OCI-LY1 (cell line): Measurements from ENCODE around the gene TASP1.

ENCODE experiments used
- H2AFZ ChIP-seq: fragments of 200-600 bp; sonication (generic), shearing (Covaris generic); 2 replicates; pipeline ENCODE4 v1.6.0; 2014; ENCODE audit warnings: antibody characterized with exemption, mild to moderate bottlenecking, low read length
- H3F3A ChIP-seq: fragments of 200-600 bp; sonication (generic), shearing (Covaris generic); 2 replicates; pipeline ENCODE4 v1.6.0; 2014; ENCODE audit warnings: mild to moderate bottlenecking, antibody characterized with exemption, low read length, moderate library complexity; ENCODE audit not compliant: insufficient read depth
- H3K27ac ChIP-seq: fragments of 200-600 bp; sonication (generic); 2 replicates; pipeline ENCODE4 v1.5.1; 2014; ENCODE audit warnings: low read length, mixed run types, mild to moderate bottlenecking, low read depth; ENCODE audit not compliant: poor library complexity, severe bottlenecking
- H3K27me3 ChIP-seq: fragments of 200-600 bp; sonication (generic); 2 replicates; pipeline ENCODE4 v1.6.0; 2014; ENCODE audit warnings: antibody characterized with exemption, mild to moderate bottlenecking, low read length, moderate library complexity; ENCODE audit not compliant: insufficient read depth
- H3K36me3 ChIP-seq: fragments of 200-600 bp; sonication (generic); 2 replicates; pipeline ENCODE4 v1.6.1; 2014; ENCODE audit warnings: mild to moderate bottlenecking, antibody characterized with exemption, low read length, moderate library complexity, mixed read lengths; ENCODE audit not compliant: insufficient read depth
- H3K4me1 ChIP-seq: fragments of 200-600 bp; sonication (generic); 2 replicates; pipeline ENCODE4 v1.5.1; 2014; ENCODE audit warnings: mild to moderate bottlenecking, low read length, moderate library complexity; ENCODE audit not compliant: insufficient read depth, severe bottlenecking
- H3K4me2 ChIP-seq: fragments of 200-600 bp; sonication (generic), shearing (Covaris generic); 2 replicates; pipeline ENCODE4 v1.6.1; 2014; ENCODE audit warnings: low read length
- H3K4me3 ChIP-seq: fragments of 200-600 bp; sonication (generic); 2 replicates; pipeline ENCODE4 v1.5.1; 2014; ENCODE audit warnings: low read length, low read depth, mild to moderate bottlenecking, mixed read lengths; ENCODE audit not compliant: poor library complexity, severe bottlenecking
- H3K79me2 ChIP-seq: fragments of 200-600 bp; shearing (Covaris generic); 2 replicates; pipeline ENCODE4 v1.6.1; 2016; ENCODE audit warnings: mixed run types, low read length, mixed read lengths; ENCODE audit not compliant: insufficient read depth
- H3K9ac ChIP-seq: fragments of 200-600 bp; sonication (generic), shearing (Covaris generic); 2 replicates; pipeline ENCODE4 v1.6.1; 2014; ENCODE audit warnings: mild to moderate bottlenecking, low read length, mixed read lengths
- H3K9me2 ChIP-seq: fragments of 200-600 bp; sonication (generic), shearing (Covaris generic); 2 replicates; pipeline ENCODE4 v1.6.1; 2014; ENCODE audit warnings: low read depth, mild to moderate bottlenecking, low read length, mixed read lengths
- H3K9me3 ChIP-seq: fragments of 200-600 bp; shearing (Covaris generic); 2 replicates; pipeline ENCODE4 v1.6.1; 2014; ENCODE audit warnings: low read length, mixed read lengths
- H4K20me1 ChIP-seq: fragments of 200-600 bp; sonication (generic), shearing (Covaris generic); 2 replicates; pipeline ENCODE4 v1.6.0; 2016; ENCODE audit warnings: mild to moderate bottlenecking, low read length; ENCODE audit not compliant: insufficient read depth
- EZH2 ChIP-seq: fragments of 200-600 bp; sonication (generic), shearing (Covaris generic); IDR thresholded peaks from 2 replicates; pipeline ENCODE4 v1.8.0; 2017; ENCODE audit warnings: borderline replicate concordance, mixed run types, mild to moderate bottlenecking, antibody characterized with exemption, low read length, moderate library complexity, mixed read lengths
- TF ChIP-seq, protein P1 (sequence below): fragments of 200-600 bp; sonication (generic), shearing (Covaris generic); IDR thresholded peaks from 2 replicates; pipeline ENCODE4 v1.5.1; 2017; ENCODE audit warnings: mild to moderate bottlenecking, antibody characterized with exemption, low read length, moderate library complexity, mixed read lengths

Gene TASP1

DNA sequence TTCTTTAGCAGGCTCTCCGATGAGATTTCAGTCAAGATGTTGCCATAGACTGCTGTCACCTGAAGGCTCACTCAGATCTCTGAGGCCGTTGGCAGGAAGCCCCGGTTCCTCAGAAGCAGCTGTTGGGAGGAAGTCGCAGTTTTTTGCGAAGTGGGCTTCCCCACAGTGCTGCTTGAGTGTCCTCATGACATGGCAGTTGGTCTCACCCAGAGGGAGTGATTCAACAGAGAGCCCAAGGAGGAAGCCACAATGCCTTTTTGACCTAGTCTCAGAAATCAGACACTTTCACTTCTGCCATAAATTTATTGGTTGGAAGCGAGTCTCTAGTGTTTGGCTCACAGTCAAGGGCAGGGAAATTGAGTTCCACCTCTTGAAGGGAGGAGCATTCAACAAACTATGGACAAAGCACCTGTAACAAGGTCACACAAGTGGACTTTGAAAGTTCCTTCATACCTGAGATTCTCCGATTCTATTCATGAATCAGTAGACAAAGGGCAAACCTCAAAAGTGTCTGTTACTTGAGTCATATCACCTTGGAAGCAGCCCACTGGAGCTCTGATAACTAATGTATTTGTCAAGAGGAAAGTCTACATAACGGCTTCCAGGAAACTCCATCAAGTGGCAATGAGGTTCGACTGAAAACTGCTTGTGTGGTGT, 208.3 kb downstream of the TASP1 start:
- H3K9me3 ChIP-seq: no peaks in the 10 kb centered on the region
- no peaks in the 10 kb centered on the region for H3K27me3 ChIP-seq
- no peak overlapping the region for H3K4me2 ChIP-seq
- no peak overlapping the region for H3K9ac ChIP-seq
- H3K79me2 ChIP-seq: no peaks in the 10 kb centered on the region
- no peak overlapping the region for H3K27ac ChIP-seq
- no peak overlapping the region for H2AFZ ChIP-seq
- H3F3A ChIP-seq: no peaks in the 10 kb centered on the region
- peaks cover 4% of the 10 kb centered on the region for H3K4me1 ChIP-seq
- H3K36me3 ChIP-seq: 0 out of 2 replicates have a peak, but pooled peaks cover 4% of the 10 kb centered on the region
- no peaks in the 10 kb centered on the region for H3K9me2 ChIP-seq
- H3K4me3 ChIP-seq: no peak overlapping the region
- TF ChIP-seq EZH2: no peak
- TF ChIP-seq, protein P1, sequence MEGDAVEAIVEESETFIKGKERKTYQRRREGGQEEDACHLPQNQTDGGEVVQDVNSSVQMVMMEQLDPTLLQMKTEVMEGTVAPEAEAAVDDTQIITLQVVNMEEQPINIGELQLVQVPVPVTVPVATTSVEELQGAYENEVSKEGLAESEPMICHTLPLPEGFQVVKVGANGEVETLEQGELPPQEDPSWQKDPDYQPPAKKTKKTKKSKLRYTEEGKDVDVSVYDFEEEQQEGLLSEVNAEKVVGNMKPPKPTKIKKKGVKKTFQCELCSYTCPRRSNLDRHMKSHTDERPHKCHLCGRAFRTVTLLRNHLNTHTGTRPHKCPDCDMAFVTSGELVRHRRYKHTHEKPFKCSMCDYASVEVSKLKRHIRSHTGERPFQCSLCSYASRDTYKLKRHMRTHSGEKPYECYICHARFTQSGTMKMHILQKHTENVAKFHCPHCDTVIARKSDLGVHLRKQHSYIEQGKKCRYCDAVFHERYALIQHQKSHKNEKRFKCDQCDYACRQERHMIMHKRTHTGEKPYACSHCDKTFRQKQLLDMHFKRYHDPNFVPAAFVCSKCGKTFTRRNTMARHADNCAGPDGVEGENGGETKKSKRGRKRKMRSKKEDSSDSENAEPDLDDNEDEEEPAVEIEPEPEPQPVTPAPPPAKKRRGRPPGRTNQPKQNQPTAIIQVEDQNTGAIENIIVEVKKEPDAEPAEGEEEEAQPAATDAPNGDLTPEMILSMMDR: no peak
- no peaks in the 10 kb centered on the region for H4K20me1 ChIP-seq

DNA sequence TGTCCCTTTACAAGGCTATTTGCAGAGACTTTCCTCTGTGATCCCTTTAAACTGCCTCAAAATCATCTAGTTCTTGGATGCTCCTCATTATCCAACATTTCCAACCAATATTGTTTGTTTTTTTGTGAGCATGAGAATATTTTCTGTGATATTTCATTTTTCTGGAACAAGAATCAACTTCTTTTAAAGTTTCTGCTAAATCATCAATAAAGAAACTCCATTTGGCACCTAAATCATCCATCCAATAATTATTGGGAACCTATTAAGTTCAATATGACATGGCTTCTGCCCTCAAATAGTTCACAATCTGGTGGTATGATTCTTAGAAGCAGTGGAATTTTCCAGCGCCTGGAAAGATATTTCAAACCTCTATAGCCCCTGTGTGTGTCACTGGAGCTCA, 210.0 kb downstream of the TASP1 start:
- Histone ChIP-seq H3K9ac (no peak overlapping the region), H3K27me3 (no peaks in the 10 kb centered on the region), H3K79me2 (no peaks in the 10 kb centered on the region), H3K27ac (no peak overlapping the region), H3K4me1 (peaks cover 4% of the 10 kb centered on the region), H3K9me2 (no peaks in the 10 kb centered on the region), H3K4me3 (no peak overlapping the region), H3K36me3 (no peaks in the 10 kb centered on the region), H3F3A (no peaks in the 10 kb centered on the region), H3K9me3 (no peaks in the 10 kb centered on the region), H4K20me1 (no peaks in the 10 kb centered on the region), H2AFZ (no peak overlapping the region), H3K4me2 (no peak overlapping the region)
- TF ChIP-seq EZH2: no peak
- TF ChIP-seq, protein P1: no peak

DNA sequence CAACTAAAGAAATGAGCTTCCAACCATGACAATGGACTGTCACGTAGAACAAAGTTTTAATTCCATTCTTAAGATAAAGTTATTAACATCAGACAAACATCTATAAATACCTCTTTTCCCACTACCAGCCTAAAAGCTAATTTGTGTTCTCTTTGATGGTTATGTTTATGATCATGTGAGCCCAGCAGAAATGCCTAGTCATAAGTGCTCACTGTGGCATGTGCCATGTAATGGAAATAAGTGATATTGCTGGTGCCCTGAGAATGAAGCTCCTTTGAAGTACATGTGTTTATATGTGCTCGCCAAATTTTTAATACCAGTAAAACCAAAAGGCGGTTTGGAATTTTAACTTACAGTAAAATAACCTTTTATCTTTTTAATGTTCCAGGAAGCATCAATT, 211.9 kb downstream of the TASP1 start:
- Histone ChIP-seq H3K27ac (no peak overlapping the region), H3K9me3 (no peaks in the 10 kb centered on the region), H3K9me2 (no peaks in the 10 kb centered on the region), H3K4me2 (no peak overlapping the region), H2AFZ (no peak overlapping the region), H3K79me2 (no peaks in the 10 kb centered on the region), H4K20me1 (no peaks in the 10 kb centered on the region), H3K4me3 (no peak overlapping the region), H3K9ac (no peak overlapping the region), H3K36me3 (no peaks in the 10 kb centered on the region), H3F3A (no peaks in the 10 kb centered on the region), H3K27me3 (no peaks in the 10 kb centered on the region), H3K4me1 (peaks cover 4% of the 10 kb centered on the region)
- TF ChIP-seq, protein P1: no peak
- TF ChIP-seq EZH2: no peak
